ENCODE data around the gene LYST. TPM values are rescaled to one million over a fixed set of nuclear protein-coding genes. Genes with fewer than 3 reads are reported as not detected.

Gene LYST
- polyA plus RNA-seq, 3 donors: 46.3 to 128 (median 67.9) TPM

DNA sequence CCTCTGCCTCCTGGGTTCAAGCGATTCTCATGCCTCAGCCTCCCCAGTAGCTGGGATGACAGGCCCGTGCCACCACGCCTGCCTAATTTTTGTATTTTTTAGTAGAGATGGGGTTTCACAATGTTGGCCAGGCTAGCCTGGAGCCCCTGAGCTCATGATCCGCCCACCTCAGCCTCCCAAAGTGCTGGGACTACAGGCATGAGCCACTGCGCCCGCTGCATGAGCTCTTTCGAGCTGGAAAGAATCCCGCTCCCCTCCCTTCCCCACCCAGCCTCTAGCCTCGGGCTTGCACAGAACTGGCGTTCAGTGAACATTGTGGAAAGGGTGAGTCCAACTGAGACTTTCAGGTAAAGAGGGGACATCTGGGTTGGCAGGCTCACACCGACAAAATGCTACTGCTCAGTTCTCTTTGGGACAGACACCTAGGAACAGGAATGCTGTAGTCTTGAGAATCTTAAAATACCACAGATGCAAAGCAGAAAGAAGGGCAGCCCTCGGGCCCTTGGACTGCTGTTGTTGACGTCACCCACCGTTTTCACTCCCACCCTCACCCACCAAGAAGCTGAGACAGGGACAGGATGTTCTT lies 207.4 kb downstream of the LYST start:
- Mint-ChIP-seq H3K27me3 (ENCODE audit: low read depth in 3 of 3) (peaks cover 7 to 13% (median 11%) of the 10 kb centered on the region in 3 donors), H3K36me3 (peaks cover 35 to 45% of the 10 kb centered on the region in 2 donors), H3K27ac (no peak overlapping the region), H3K4me1 (no peaks in the 10 kb centered on the region), H3K4me3 (no peak overlapping the region), H3K9me3 (peaks cover 0 to 2% (median 0%) of the 10 kb centered on the region in 7 donors)
- intact Hi-C loops (cut with micrococcal nuclease): loop anchor here (10.0 kb wide), 2 partner anchors 134 to 144 kb away; no protein-coding TSS in a partner anchor
- WGBS (ENCODE audit: insufficient coverage): 87% methylated on average over 4 of the region's 14 CpGs
- Histone ChIP-seq H3K4me3 (replicated peaks in 1 of 3; ENCODE audit: low read depth in 2 of 3, low read length in 3 of 3) (no peak overlapping the region), H3K4me2 (replicated peaks; ENCODE audit: extremely low read depth, low read length, poor library complexity, severe bottlenecking) (no peak overlapping the region), H3K9ac (ENCODE audit: insufficient read depth, low read length, poor library complexity, severe bottlenecking) (no peak overlapping the region), H3K36me3 (replicated peaks in 1 of 2; ENCODE audit: control insufficient read depth in 1 of 2, insufficient read depth in 2 of 2, low read length in 2 of 2) (peaks cover 40 to 44% of the 10 kb centered on the region in 2 donors), H2AFZ (ENCODE audit: insufficient read depth, low read depth, low read length, poor library complexity, severe bottlenecking) (no peak overlapping the region), H3K9me3 (replicated peaks in 1 of 2; ENCODE audit: control insufficient read depth in 1 of 2, insufficient read depth in 1 of 2, low read length in 2 of 2) (no peaks in the 10 kb centered on the region), H4K20me1 (ENCODE audit: insufficient read depth, low read length) (peaks cover 46% of the 10 kb centered on the region), H3K79me2 (ENCODE audit: insufficient read depth, low read length) (no peaks in the 10 kb centered on the region), H3K27ac (ENCODE audit: low read depth in 1 of 2, low read length in 2 of 2) (no peak overlapping the region), H3K4me1 (ENCODE audit: control insufficient read depth in 1 of 2, insufficient read depth in 2 of 2, low read length in 2 of 2) (no peaks in the 10 kb centered on the region), H3K27me3 (ENCODE audit: control insufficient read depth in 2 of 2, insufficient read depth in 2 of 2, low read length in 2 of 2) (peaks cover 4 to 11% of the 10 kb centered on the region in 2 donors)
- DNase-seq: no peak
- TF ChIP-seq, protein P1, sequence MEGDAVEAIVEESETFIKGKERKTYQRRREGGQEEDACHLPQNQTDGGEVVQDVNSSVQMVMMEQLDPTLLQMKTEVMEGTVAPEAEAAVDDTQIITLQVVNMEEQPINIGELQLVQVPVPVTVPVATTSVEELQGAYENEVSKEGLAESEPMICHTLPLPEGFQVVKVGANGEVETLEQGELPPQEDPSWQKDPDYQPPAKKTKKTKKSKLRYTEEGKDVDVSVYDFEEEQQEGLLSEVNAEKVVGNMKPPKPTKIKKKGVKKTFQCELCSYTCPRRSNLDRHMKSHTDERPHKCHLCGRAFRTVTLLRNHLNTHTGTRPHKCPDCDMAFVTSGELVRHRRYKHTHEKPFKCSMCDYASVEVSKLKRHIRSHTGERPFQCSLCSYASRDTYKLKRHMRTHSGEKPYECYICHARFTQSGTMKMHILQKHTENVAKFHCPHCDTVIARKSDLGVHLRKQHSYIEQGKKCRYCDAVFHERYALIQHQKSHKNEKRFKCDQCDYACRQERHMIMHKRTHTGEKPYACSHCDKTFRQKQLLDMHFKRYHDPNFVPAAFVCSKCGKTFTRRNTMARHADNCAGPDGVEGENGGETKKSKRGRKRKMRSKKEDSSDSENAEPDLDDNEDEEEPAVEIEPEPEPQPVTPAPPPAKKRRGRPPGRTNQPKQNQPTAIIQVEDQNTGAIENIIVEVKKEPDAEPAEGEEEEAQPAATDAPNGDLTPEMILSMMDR (IDR thresholded peaks at IDR 0.05): no peak

DNA sequence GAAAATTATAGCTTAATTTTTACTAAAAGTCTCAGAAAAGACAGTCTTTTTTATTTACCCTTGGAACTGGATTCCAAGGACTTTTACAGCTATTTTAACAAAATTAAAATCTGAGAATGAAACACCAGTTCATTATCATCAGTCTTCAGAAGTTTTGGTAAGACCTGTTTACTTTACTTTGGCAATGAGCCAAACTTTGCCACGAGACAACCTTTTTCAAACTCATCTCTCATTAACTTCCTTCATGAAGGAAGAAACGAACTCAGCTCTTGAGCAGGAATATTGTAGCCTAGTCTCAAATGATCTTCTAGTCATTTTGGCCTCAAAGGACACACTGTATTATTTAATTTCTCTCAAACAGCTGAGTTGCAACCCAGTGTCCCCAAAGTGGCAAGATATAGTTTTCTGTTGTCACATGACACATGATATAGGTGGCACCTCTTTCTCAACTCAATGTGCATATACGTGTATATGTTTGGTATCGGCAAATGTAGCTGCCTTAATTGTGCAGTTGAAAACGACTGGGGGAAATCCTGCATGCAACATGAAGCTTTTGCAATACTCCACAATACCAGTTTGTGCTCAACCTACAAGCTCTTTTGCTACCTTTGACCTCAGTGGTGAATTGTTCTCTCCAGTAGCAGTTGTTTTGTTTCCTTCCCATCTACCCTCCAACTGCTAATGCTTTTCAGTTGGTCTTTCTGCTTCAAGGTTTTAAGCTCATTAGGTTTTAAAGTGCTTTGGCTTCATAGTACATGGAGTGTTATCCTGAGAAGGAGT lies 208.8 kb downstream of the LYST start:
- peaks cover 0 to 3% (median 0%) of the 10 kb centered on the region in 7 donors for H3K9me3 Mint-ChIP-seq
- Histone ChIP-seq H3K4me2 (replicated peaks; ENCODE audit: extremely low read depth, low read length, poor library complexity, severe bottlenecking) (no peak overlapping the region), H3K79me2 (ENCODE audit: insufficient read depth, low read length) (no peaks in the 10 kb centered on the region), H2AFZ (ENCODE audit: insufficient read depth, low read depth, low read length, poor library complexity, severe bottlenecking) (no peak overlapping the region), H3K9me3 (replicated peaks in 1 of 2; ENCODE audit: control insufficient read depth in 1 of 2, insufficient read depth in 1 of 2, low read length in 2 of 2) (no peaks in the 10 kb centered on the region), H3K36me3 (replicated peaks in 1 of 2; ENCODE audit: control insufficient read depth in 1 of 2, insufficient read depth in 2 of 2, low read length in 2 of 2) (peaks cover 27 to 31% of the 10 kb centered on the region in 2 donors), H4K20me1 (ENCODE audit: insufficient read depth, low read length) (peaks cover 35% of the 10 kb centered on the region), H3K9ac (ENCODE audit: insufficient read depth, low read length, poor library complexity, severe bottlenecking) (no peak overlapping the region), H3K27ac (ENCODE audit: low read depth in 1 of 2, low read length in 2 of 2) (no peak overlapping the region), H3K4me1 (ENCODE audit: control insufficient read depth in 1 of 2, insufficient read depth in 2 of 2, low read length in 2 of 2) (no peaks in the 10 kb centered on the region), H3K27me3 (ENCODE audit: control insufficient read depth in 2 of 2, insufficient read depth in 2 of 2, low read length in 2 of 2) (peaks cover 14 to 22% of the 10 kb centered on the region in 2 donors), H3K4me3 (replicated peaks in 1 of 3; ENCODE audit: low read depth in 2 of 3, low read length in 3 of 3) (no peak overlapping the region)
- H3K4me3 Mint-ChIP-seq: no peak overlapping the region
- intact Hi-C loops (cut with micrococcal nuclease): loop anchor here (10.0 kb wide), 2 partner anchors 133 to 143 kb away; no protein-coding TSS in a partner anchor
- no peak overlapping the region for H3K27ac Mint-ChIP-seq
- TF ChIP-seq, protein P1 (IDR thresholded peaks at IDR 0.05): no peak
- WGBS (ENCODE audit: insufficient coverage): 59% methylated on average over 2 of the region's 5 CpGs
- H3K4me1 Mint-ChIP-seq: no peaks in the 10 kb centered on the region
- peaks cover 25 to 34% of the 10 kb centered on the region in 2 donors for H3K36me3 Mint-ChIP-seq
- DNase-seq: no peak
- H3K27me3 Mint-ChIP-seq (ENCODE audit: low read depth in 3 of 3): peaks cover 19 to 26% (median 24%) of the 10 kb centered on the region in 3 donors

Measured in CD14-positive monocyte (primary cell).